Measurements from ENCODE around the gene PITX1.

Gene PITX1

GRCh38 chr5:135027697-135028615 is 6.1 kb downstream of the PITX1 start:
- no peak for DNase-seq

DNA sequence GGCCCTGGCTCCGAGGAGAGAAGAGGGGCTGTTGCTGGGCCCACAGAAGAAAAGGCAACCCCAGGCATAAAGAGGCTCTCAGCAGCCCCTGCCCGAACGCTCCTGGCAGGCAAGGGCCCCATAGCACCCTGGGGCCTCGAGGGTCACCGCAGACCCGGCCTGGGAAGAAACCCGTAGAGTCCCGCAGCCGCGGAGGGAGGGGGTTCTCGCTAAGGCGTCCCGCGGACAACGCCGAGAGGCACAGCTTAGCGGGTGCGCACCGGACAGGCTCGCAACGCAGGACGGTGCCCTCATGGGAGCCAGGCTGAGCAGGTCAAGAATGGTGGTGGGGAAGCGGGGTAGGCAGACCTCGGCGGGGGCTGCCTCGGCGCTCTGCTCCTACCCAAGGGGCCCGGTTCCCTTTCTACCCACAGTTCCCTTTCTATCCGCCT is 6.7 kb downstream of the PITX1 start:
- no peak for DNase-seq

DNA sequence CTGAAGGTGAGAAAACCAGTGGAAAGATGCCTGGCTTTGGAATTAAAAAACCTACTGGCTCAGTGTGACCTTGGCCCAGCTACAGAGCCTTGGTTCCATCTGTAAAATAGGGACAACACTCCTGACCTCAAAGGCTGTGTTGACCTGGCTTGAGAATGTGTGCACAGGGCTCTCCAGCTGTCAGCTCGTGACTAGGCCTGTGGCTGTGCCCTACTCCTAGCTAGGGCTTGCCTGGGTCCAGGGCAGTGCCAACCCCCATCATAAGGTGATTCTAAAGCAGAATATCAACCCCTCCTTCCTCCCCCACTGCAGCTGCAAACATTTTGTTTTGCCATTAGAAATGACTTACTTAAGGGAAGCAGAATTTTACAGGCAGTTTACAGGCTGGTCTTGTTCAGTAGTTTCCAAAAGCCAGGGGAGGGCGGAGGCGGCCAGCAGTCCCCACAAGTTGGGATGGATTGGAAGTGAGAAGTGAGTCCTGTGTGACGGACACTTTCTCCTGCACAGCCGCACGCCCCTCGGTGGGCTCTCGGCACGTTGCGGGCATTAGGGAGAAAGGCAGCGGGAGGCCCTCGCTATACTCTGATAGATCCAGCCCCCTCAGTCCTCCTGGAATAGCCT is 7.3 kb downstream of the PITX1 start:
- DNase-seq: no peak

DNA sequence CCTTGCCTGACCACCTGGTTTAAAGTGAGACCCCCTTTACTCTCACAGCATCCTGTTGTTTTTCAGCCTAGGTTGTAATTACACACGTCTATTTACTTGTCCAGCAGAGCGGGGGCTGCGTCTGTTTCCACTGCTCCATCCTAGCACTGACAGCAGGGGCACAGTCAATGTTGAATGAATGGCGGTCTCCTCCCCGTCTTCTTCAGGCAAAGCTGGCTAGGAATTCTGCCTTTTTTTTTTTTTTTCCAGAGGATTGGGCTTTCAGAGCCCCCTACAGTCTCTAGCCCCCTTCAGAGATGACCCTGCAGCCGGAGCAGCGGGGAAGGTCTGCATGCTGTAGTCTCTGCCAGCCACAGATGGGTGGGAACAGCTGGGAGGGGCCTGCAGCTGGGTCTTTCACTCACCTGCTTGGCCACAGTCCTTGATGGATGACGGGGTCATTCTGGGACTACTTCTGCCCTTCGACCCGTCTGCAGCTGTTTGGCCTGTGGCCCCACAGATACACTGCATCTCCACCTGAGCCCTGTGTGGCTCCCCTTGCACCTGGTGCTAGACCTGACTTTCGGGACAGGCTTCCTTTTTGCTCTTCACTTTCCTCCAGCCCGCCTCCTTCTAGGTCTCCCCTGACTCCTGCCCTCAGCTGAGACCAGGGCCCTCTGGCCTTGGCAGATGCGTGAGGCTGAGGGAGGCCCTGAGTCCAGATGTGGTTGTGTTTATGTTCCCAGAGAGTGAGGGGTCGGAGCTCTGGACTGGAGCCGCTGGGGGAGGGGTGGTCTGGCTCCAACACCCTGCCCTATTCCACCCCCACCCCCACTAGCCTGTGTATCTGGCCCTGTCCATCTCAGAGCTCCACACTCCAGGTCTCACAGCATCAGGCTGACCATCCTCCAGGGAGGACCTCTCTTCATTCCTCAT is 8.0 kb downstream of the PITX1 start:
- DNase-seq: no peak

DNA sequence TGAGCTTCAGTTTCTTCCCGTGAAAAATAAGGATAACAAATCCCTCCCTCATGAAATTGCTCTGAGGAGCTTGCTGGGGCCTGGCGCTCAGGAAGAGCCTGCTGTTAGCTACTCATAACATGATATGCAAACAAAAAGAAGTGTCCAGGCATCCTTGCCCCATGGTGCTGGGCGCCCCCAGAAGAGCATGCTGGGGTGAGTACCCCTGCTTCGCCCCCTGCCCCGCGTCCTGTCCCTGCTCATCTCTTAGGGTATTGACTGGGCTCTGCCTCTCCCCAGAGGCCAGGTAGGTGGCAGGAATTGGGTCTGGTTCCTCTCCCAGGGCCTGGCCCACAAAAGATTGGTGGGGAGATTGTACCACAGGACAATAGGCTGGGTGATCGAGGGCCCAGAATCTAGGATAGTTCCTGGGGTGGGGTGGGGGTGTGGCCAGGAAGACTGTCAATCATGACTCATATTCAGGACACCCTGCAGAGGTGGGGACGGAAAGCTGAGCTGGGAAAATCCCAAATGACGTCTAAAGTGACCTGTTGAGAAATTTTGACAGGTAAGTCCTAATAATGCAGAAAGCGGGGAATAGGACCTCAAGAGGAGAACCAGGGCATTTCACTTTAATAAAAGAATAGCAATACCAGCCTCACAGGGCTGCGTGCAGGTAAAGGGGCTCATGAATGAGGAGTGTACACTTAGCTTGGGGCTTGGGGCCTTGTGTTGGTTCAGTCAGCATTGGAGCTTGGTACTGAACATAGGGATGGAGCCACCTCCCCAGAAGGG is 8.9 kb downstream of the PITX1 start:
- no peak for DNase-seq

DNA sequence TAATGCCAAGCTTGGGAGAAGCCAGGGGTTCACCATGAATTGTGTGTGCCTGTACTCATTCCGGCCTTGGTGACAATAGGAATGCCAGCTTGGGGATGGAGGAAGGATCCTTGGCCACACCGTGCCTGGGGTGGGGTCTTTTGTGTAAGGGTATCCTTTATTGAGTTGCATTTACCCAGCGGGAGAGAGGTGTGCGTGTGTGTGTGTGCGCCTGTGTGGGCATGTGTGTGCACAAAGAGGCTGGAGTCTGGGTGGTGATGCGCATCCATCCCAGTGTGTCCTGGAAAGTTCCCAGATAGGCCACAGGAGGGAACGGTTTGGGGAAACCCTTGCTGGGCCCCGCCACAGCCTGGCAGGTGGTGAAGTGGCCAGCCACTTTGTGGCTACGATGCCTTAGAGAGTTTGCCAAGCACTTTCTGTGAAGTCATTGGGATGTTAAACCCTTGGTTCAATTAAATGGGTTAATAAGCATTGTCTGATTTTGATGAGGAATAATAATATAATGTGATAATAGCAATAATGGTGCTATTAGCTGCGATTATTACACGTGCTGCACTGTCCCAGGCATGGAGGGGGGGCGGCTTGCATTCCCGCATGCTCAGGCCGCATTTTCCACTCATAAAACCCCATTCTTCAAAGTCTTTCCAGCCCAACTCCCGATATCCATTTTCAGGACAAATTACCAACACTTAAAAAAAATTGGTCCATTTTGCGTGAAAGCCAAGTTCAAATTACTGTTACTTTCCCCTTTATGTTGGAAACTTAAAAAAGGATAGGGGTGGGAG is 13.7 kb downstream of the PITX1 start:
- DNase-seq: no peak

DNA sequence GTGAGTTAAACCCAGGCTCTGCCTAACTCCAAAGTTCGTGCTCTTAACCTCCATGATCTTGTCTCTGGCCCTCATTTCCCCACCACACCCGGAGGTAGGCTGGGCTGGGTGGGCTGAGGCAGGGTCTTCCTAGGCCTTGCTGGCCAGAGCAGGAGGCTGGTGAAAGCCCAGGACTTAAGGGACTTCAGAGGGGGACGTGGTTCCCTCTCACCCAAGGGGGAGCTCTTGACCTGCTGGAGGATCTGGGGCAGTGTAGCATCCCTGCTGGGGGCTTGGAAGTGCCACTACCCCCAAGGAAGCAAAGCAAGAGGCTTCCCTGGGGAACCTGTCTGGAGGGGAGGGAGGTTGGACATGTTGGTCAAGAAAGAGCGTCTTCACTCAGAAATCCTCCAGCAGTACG is 14.7 kb downstream of the PITX1 start:
- DNase-seq: no peak

DNA sequence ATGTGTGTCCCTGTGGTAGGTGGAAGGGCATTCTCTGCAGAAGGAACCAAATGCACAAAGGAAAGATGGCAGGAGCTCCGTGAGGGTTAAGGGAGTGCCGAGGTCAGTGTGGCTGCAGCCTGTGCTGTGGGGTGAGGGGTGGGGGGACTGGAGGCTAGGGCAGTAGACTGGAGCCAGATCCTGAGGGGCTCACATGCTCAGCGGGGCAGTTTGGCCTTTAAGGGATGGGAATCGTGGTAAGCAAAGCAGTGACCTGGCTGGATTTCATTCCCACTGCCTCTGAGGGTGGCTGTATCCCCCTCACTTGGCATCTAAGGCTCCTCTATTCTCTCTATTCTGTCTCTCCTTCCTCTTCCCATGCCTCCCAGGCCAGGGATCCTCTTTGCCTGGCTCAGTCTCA is 15.6 kb downstream of the PITX1 start:
- DNase-seq: no peak

DNA sequence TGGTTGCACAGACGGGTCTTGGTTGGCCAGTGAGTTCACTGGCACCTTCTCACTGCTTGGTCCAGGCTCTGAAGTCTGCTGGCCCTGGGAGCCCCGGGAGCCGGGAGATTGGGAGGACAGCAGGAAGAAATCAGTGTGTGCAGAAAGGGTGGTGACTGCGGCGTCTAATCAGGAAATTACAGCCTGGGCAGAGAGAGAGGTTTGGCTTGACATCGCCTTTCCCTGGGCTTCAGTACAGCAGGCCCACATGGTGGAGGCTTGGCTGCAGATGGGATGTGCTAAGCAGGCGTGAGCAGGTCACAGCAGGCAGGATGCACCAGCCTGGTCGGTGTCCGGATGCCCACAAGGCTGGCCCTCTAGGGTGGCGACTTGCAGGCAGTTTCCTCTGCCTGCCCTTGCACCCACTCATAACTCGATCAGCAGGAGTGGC is 17.2 kb downstream of the PITX1 start:
- DNase-seq: no peak

- DNase-seq: no peak
Measured at GRCh38 chr5:135015942-135016341, 18.1 kb downstream of the PITX1 start.

- DNase-seq: no peak
Measured at GRCh38 chr5:135013947-135014570, 20.0 kb downstream of the PITX1 start.

DNA sequence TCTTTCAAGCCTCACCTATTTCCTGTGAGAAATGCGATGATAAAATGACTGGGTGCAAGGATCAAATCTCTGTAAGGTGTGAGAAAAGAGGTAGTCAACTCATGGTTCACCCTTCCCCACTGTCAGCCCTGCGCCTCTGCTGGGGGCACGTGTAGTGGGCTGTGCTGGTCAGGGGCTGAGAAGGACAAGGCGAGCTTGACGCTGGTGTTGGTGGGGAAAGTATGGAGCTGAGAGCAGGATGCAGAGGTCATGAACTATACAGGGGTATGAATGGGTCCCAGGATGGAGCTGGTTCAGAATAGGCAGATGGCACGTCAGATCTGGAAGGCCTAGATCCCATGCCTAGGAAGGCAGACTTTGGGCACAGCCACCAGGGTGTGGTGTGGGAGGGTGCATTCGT is 20.6 kb downstream of the PITX1 start:
- no peak for DNase-seq

GRCh38 chr5:135012951-135013391 is 21.1 kb downstream of the PITX1 start:
- DNase-seq: no peak

- no peak for DNase-seq
Measured at GRCh38 chr5:135012033-135012588, 21.9 kb downstream of the PITX1 start.

DNA sequence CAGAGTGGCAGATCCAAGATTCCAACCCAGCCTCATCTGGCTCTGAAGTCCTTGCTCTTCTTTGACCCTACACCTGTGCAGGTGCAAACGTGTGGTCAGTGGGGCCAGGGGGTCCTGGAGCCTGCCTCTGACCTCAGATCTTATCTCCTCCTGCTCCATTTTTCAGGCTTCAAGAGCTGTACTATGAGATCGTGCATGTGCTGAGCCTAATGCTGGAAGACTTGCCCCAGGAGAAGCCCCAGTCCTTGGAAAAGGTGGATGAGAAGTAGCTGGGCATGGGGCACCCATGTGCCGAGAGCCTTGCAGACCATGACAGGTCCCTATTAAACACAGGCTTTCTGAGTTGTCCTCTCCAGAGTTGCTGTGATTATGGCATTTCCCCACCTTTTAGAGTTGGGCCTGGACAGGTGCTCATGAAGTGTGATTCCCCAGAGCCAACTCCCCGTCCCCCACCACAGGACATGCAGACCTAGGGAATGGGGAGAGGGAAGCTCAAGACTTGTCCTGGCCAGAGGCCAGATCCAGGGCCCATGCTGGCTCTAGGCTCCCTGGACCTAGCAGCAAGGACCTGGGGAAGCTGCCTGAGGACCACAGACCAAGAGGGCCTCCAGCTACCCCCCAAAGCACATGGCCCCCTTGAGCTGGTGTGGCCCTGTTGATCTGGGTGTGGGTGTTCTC is 22.5 kb downstream of the PITX1 start:
- DNase-seq: no peak

DNA sequence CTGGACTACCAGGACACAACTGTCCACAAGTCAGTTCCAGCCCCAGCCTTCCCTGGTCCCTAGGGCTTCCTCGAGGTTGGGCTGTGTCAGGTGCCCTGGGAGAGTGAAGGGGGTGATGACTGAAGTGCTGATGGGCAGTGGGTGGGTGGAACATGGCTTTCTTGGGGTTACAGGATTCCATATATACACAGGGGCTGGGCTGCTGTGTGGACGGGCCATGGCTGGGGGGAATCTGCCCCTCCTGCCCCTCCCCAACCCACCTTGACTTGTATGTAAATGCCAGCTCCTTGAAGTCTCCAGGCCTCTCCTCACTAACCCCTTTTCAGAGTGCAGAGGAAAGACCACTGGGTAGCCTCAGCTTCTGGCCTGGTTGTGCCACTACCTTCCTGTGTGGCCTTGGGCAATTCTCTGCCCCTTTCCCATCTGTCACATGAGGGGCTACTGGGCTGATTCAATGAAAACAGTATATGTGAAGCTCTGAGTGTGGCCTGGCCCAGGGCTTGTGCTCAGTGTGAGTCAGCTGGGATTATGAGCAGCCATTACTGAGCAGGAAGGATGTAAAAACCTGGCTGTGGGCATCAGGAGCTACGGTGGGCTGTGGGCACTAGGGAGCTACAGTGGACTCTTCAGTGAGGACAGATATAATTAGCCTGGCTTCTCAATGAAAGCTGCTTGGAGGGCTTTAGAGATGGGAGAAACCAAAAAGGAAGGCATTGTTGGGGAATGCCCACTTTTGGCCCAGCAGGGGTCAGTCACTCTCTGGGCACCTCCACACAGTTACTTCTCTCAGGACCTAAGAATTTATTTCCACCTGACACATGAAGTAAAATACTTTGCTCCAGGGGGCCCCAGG is 23.3 kb downstream of the PITX1 start:
- no peak for DNase-seq

DNA sequence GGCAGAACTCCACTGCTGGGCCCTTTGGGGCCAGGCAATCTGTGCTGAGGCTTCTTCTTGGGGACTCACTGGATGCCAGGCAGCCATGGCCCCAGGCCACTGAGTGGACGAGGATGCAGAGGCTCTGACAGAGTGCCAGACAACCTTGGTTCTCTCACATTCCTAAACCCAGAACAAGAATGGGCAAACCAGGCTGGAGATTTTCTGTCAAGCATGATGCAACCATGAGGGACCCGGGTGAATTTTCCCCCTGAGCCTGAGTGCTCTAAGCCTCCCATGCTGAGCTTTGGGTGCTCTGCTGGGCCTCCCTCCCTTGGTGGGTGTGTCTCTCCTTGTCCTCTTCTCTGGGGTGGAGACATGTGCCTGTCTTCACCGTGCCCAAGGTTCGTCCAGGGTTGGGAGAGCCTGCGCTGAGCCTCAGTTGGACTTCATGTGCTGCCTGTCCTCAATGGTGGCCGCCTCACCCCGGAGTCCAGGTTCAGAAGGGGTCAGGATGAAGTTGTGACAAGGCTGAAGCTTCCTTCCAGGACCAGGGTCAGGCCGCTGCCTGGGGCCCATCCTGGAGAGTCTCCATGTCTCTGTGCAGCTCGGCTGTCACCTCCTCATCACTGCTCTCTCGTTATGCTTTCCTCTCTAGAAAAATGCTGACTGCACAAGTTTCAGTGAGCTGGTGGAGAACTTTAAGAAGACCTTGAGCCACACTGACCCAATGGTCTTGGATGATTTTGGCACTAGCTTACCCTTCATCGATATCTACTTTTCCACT is 24.1 kb downstream of the PITX1 start:
- no peak for DNase-seq

DNA sequence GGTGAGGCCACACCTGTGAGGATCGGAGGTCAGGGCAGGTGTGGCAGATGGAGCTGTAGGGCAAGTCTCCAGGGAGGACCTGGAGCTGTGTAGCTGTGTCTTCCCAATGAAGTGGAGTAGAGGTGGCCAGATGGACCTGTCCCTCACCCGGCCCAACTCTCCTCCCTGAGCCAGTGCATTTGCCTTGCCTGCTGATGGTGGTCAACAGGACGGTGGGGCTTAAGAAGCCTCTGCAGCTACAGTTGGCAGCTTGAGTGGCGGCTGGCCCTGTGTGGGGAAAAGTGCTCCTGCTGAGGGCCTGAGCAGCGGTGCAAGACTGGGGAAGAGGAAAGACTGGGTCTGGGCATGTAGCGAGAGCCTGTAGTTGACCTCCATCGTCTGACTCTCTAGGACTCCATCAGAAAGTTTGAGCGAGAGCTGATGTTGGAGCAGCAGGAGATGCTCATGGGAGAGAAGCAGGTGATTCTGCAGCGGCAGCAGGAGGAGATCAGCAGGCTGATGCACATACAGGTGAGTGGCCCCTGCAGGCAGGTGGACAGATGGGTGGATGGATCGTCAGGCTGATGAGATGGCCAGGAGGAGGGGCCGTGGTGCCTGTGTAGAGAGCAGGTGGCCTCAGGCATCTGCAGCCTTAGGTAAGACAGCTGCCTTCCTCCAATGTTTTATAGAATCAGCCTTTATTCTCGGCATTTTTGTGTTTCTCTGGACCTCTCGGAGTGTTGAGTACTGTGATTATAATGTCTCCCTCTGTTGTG is 24.9 kb downstream of the PITX1 start:
- DNase-seq: no peak
